Hepatocyte (in vitro differentiated cells): ENCODE results near the gene TDRD10. TPM values are rescaled to one million over a fixed set of nuclear protein-coding genes. Genes with fewer than 3 reads are reported as not detected.
A peak's percentile ranks its signal among the peaks of the same experiment; 100 is the strongest.

ENCODE experiments used
- DNase-seq: peaks from one replicate; pipeline ENCODE4 v3.0.0-alpha.2; 2016; ENCODE audit warnings: low spot score
- H2AFZ ChIP-seq: fragments of 200-600 bp; sonication (generic); 2 replicates; pipeline ENCODE4 v1.6.0; 2016; ENCODE audit warnings: antibody characterized with exemption, mild to moderate bottlenecking
- H3K27ac ChIP-seq: fragments of 200-600 bp; sonication (generic); 2 replicates; pipeline ENCODE4 v1.5.1; 2016; ENCODE audit warnings: mild to moderate bottlenecking
- H3K27me3 ChIP-seq: fragments of 200-600 bp; sonication (generic); 2 replicates; pipeline ENCODE4 v1.6.1; 2016
- H3K36me3 ChIP-seq: fragments of 200-600 bp; sonication (generic); replicated peaks from 2 replicates; pipeline ENCODE4 v1.5.1; 2016; ENCODE audit warnings: low read depth; ENCODE audit not compliant: insufficient read depth
- H3K4me1 ChIP-seq: fragments of 200-600 bp; sonication (generic); 2 replicates; pipeline ENCODE4 v1.5.1; 2016; ENCODE audit warnings: mild to moderate bottlenecking, moderate library complexity; ENCODE audit not compliant: insufficient read depth
- H3K4me2 ChIP-seq: fragments of 200-600 bp; sonication (generic); 2 replicates; pipeline ENCODE4 v1.6.0; 2016
- H3K4me3 ChIP-seq: fragments of 200-600 bp; sonication (generic); 2 replicates; pipeline ENCODE4 v1.5.1; 2016; ENCODE audit warnings: mild to moderate bottlenecking
- H3K79me2 ChIP-seq: fragments of 200-600 bp; sonication (generic); 2 replicates; pipeline ENCODE4 v1.6.0; 2017; ENCODE audit warnings: mild to moderate bottlenecking
- H3K9me2 ChIP-seq: fragments of 200-600 bp; sonication (generic); replicated peaks from 2 replicates; pipeline ENCODE4 v1.6.0; 2017; ENCODE audit warnings: mild to moderate bottlenecking; ENCODE audit not compliant: insufficient read depth
- H3K9me3 ChIP-seq: fragments of 200-600 bp; sonication (generic); 2 replicates; pipeline ENCODE4 v1.5.1; 2016; ENCODE audit warnings: low read depth, mild to moderate bottlenecking
- H4K20me1 ChIP-seq: fragments of 200-600 bp; sonication (generic); 2 replicates; pipeline ENCODE4 v1.6.0; 2016; ENCODE audit warnings: mild to moderate bottlenecking; ENCODE audit not compliant: insufficient read depth, poor library complexity, severe bottlenecking
- CTCF ChIP-seq: fragments of 200-600 bp; sonication (generic); IDR thresholded peaks from 2 replicates; pipeline ENCODE4 v1.5.1; 2016; ENCODE audit warnings: antibody characterized with exemption, mild to moderate bottlenecking; ENCODE audit not compliant: poor library complexity
- EZH2 ChIP-seq: fragments of 200-600 bp; sonication (generic); IDR thresholded peaks from 2 replicates; pipeline ENCODE4 v1.6.1; 2016; ENCODE audit warnings: antibody characterized with exemption, mild to moderate bottlenecking, borderline replicate concordance
- EZH2phosphoT487 ChIP-seq: fragments of 200-600 bp; sonication (generic); IDR thresholded peaks from one replicate; pipeline ENCODE4 v1.6.1; 2018; ENCODE audit warnings: antibody characterized with exemption, mild to moderate bottlenecking, low read depth, moderate library complexity; ENCODE audit not compliant: unreplicated experiment, severe bottlenecking
- WGBS: methylation state at CpG from one replicate; pipeline ENCODE4 v1.1.6; 2016; ENCODE audit warnings: low lambda C conversion rate; ENCODE audit errors: missing lambda C conversion rate; 5-methylcytosine and 5-hydroxymethylcytosine counted together
- polyA plus RNA-seq: library from polyadenylated mRNA; unstranded; fragments of >200 nt; fragmentation: Nextera tagmentation; extraction: Ambion mirVana; gene quantifications from 2 replicates; pipeline ENCODE4 v1.2.1, GENCODE V29; 2016
- total RNA-seq: library from RNA; depleted of rRNA; stranded (reverse); fragments of >200 nt; gene quantifications from 2 replicates; pipeline ENCODE4 v1.2.3, GENCODE V29; 2014

The TDRD10 gene
- total and polyA plus RNA-seq, 2 experiments from 2014 or later, result 0.20 TPM; not detected in 1

GRCh38 chr1:154479764-154480421, 22.1 kb upstream of the TDRD10 start:
- peak; percentile 87 for DNase-seq
- WGBS, result 43% methylated on average over 9 of the region's 9 CpGs
- no peak overlapping the region for H2AFZ ChIP-seq

DNA sequence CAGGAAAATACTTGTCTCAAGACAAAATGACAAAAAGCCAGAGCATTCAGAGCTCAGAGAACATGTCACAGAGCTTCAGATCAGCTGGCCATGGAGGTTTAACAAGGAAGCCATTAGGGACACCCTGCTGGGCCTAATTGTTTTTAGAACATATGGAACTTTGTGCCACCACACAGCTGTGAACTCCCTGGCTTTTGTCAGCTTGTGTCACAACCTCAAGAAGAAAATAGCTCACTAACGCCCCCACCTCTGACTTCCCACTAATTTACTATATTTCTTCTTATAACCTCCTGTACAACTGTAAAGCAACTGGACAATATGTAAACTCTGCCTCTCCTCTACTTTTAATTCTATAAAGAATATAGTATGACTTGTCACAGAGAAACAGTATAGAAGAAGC, 21.0 kb upstream of the TDRD10 start:
- Histone ChIP-seq H3K4me3 (no peak overlapping the region), H2AFZ (no peak overlapping the region), H3K4me2 (no peak overlapping the region), H3K79me2 (no peaks in the 10 kb centered on the region), H3K27ac (no peak overlapping the region), H3K9me2 (no peaks in the 10 kb centered on the region), H3K9me3 (no peaks in the 10 kb centered on the region), H3K36me3 (no peaks in the 10 kb centered on the region), H4K20me1 (no peaks in the 10 kb centered on the region), H3K4me1 (no peaks in the 10 kb centered on the region), H3K27me3 (no peaks in the 10 kb centered on the region)
- no peak for TF ChIP-seq EZH2
- no peak for TF ChIP-seq CTCF
- TF ChIP-seq EZH2phosphoT487, result no peak
- 46% methylated on average over 1 of the region's 1 CpG for WGBS
- no peak for DNase-seq

More at GRCh38 chr1:154479764-154480421, 22.1 kb upstream of the TDRD10 start:
- Histone ChIP-seq H3K27ac (no peak overlapping the region), H3K36me3 (no peaks in the 10 kb centered on the region), H3K79me2 (no peaks in the 10 kb centered on the region), H3K4me3 (no peak overlapping the region), H3K27me3 (no peaks in the 10 kb centered on the region), H3K4me1 (no peaks in the 10 kb centered on the region), H3K4me2 (no peak overlapping the region), H3K9me2 (no peaks in the 10 kb centered on the region), H3K9me3 (no peaks in the 10 kb centered on the region), H4K20me1 (no peaks in the 10 kb centered on the region)
- TF ChIP-seq EZH2phosphoT487 (no peak), CTCF (peak; percentile 94)

GRCh38 chr1:154483941-154484803, 17.8 kb upstream of the TDRD10 start:
- Histone ChIP-seq H3K4me2 (no peak overlapping the region), H3K27me3 (no peaks in the 10 kb centered on the region), H3K9me2 (no peaks in the 10 kb centered on the region), H2AFZ (no peak overlapping the region), H3K4me1 (no peaks in the 10 kb centered on the region), H3K9me3 (no peaks in the 10 kb centered on the region), H3K36me3 (no peaks in the 10 kb centered on the region), H3K79me2 (no peaks in the 10 kb centered on the region), H3K27ac (no peak overlapping the region), H4K20me1 (no peaks in the 10 kb centered on the region), H3K4me3 (no peak overlapping the region)
- no peak for TF ChIP-seq EZH2phosphoT487
- TF ChIP-seq EZH2, result no peak
- no peak for TF ChIP-seq CTCF
- peak; percentile 28 for DNase-seq
- 69% methylated on average over 14 of the region's 14 CpGs for WGBS
